Measurements from ENCODE around the gene UBA7.

UBA7 gene

DNA sequence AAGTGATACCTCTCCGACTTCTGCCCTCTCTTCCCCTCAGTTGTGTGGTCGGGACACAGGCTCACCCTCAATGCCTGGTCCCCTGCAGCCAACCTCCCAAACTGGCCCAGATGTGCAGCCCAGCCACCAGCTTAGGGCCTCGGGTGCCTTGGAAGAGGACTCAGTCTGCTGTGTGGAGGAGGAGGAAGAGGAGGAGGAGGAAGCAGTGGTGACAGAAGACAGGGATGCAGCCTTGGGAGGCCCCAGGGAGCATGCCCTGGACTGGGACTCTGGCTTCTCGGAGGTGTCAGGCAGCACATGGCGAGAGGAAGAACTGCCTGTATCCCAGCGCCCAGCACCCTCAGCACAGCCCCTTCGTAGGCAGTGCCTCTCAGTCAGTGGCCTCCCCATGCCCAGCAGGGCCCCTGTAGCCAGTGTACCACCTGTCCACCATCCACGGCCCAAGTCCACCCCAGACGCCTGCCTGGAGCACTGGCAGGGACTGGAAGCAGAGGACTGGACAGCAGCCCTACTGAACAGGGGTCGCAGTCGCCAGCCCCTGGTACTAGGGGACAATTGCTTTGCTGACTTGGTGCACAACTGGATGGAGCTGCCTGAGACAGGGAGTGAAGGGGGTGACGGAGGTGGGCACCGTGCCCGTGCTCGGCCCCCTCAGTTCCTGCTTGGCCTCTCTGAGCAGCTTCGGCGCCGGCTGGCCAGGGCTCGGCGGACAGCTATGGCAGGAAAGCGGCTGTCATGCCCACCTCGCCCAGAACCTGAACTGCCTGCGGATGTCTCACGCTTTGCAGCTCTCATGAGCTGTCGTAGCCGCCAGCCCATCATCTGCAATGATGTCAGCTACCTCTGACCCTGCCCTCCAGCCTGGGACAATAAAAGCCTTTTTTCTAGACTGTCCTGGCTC, 9.4 kb downstream of the UBA7 start:
- TF ChIP-seq, protein P1, sequence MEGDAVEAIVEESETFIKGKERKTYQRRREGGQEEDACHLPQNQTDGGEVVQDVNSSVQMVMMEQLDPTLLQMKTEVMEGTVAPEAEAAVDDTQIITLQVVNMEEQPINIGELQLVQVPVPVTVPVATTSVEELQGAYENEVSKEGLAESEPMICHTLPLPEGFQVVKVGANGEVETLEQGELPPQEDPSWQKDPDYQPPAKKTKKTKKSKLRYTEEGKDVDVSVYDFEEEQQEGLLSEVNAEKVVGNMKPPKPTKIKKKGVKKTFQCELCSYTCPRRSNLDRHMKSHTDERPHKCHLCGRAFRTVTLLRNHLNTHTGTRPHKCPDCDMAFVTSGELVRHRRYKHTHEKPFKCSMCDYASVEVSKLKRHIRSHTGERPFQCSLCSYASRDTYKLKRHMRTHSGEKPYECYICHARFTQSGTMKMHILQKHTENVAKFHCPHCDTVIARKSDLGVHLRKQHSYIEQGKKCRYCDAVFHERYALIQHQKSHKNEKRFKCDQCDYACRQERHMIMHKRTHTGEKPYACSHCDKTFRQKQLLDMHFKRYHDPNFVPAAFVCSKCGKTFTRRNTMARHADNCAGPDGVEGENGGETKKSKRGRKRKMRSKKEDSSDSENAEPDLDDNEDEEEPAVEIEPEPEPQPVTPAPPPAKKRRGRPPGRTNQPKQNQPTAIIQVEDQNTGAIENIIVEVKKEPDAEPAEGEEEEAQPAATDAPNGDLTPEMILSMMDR (IDR thresholded peaks at IDR 0.05): no peak
- no peak for TF ChIP-seq ZFX (IDR thresholded peaks at IDR 0.05; ENCODE audit: borderline replicate concordance)
- no peak overlapping the region for H3K27ac ChIP-seq

DNA sequence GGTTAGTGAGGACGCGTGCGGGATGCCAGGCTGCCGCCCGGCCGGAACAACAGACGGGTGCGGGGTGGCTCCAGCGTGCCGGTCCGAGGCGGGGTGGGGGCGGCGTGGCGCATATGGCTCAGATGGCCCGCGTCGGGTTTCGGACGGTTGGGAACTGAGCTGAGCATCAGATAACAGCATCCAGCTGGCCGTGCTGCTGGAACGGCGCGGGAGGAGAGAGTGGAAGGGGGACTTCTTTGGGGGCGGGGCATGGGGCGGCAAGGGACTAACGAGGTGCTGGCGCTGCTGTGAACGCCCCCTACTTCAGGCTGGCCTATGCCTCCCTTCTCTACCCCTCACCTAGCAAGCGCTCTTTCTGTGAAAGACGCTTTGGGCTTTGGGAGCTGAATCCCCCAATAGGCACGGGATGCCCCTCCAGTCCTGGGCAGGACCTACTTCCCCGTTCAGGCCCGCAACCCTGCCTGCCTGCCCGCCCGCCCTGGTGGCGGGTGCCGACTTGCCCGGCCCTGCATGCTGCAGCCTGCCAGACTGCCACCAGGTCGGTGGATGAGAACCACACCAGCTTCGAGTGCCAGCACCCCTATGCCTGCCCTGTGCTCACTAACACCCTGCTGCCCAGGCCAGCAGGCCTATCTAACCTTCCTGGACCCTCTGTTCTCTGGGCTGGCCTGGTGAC, 10.2 kb downstream of the UBA7 start:
- TF ChIP-seq, protein P1 (IDR thresholded peaks at IDR 0.05): no peak
- no peak for TF ChIP-seq ZFX (IDR thresholded peaks at IDR 0.05; ENCODE audit: borderline replicate concordance)

DNA sequence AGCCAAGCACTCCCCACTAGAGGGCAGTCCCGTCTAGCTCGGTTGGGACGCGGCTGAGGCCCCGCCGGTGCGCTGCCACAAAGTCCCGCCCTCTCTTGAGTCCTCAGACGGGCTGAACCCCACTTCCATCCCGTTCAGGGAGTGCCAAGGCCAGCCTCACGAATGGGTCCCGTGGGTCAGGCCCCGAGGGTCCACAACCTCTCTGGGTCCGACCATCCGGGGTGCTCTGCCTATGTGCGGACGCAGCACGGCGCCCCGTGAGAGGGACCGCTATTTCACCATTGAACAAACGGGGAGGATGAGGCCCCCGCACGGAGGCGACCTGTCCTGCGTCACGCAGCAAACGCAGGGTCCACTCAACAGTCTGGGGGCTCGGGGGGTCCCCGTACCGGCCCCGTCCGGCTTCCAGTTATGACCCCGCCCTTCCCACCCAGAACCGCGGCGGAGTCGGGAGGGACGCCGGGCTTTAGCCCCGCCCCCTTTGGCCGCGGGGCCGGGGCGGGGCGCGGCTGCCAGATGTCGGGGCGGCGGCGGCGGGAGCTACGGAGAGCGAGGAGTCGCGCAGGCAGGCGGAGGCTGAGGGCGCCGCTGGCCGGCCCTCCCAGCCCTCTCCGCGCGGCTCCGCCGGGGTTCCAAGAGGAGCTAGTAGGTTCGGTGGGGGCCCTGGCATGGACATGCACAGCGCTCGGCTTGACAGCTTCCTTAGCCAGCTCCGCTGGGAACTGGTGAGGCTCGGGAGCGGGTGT, 10.9 kb downstream of the UBA7 start, which contains the start of gene INKA1:
TSS of gene INKA1 (plus strand) at position 543 of the 746 bp plus-strand sequence. CDS start at position 675, 132 bp downstream.
- no peak within 1 kb of the TSS for H3K27ac ChIP-seq
- TF ChIP-seq, protein P1 (IDR thresholded peaks at IDR 0.05): peak; percentile 93
- TF ChIP-seq ZFX (IDR thresholded peaks at IDR 0.05; ENCODE audit: borderline replicate concordance): no peak

More for the DNA sequence above, 10.2 kb downstream of the UBA7 start:
- H3K27ac ChIP-seq: no peak overlapping the region

DNA sequence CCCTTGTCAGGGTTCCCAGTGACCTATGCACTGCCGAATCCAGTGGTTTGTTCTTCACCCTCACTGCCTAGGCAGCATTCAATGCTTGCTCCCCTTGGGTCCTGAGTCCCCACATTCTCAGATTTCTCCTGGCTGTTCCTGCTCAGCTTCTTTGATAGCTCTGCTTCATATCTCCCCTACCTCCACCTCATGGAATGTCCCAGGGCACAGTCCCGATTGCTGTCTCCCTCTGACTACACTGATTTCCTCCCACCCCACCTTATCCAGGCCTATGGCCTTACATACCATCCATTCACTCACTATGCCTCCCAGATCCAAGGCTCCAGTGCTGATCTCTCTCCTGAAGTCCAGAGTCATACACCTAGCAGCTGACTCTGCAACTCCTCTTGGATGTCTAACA, 12.6 kb downstream of the UBA7 start:
- no peak overlapping the region for H3K27ac ChIP-seq
- TF ChIP-seq ZFX (IDR thresholded peaks at IDR 0.05; ENCODE audit: borderline replicate concordance): no peak
- TF ChIP-seq, protein P1 (IDR thresholded peaks at IDR 0.05): no peak

DNA sequence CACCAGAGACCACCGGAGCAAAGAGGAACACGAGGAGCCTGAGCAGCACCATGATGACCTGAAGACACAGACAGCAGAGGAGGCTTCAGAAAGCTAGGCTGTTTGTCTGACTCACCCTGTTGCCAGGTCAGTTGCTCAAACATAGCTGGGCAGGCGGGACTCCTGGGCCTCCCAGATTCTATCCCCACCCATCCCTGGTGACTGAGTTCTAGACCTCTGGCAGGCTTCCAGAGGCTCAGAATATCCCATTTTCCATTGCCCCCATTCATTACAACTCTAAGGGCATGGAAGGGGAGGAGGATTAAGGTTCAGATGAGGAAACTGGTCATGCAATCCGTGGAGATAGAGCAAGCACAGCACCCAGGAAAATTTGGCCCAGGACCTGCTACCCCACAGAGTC, 14.0 kb downstream of the UBA7 start, which contains the start of gene CDHR4:
TSS of gene CDHR4 (minus strand) at position 113 of the 400 bp plus-strand sequence. CDS start at position 52, 61 bp downstream.
- TF ChIP-seq ZFX (IDR thresholded peaks at IDR 0.05; ENCODE audit: borderline replicate concordance): no peak
- TF ChIP-seq, protein P1 (IDR thresholded peaks at IDR 0.05): no peak

DNA sequence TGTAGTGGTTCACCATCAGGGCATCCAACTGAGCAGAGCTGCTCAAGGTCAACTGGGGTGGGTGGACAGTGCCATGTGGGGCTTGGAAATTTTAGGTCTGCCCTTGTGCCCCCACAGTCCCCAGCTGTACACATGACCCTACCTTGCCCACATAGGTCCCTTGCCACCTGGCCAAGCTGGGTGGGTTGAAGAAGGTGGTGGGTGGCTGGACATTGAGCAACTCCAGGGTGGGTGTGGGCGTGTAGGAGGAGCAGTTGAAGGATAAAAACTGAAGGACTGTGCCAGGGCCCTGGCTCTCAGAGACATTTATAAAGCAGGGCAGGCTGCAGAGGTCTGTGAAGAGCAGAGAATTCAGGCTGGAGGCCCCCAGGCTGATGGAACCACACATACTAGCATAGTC, 14.6 kb downstream of the UBA7 start:
- TF ChIP-seq, protein P1 (IDR thresholded peaks at IDR 0.05): no peak
- TF ChIP-seq ZFX (IDR thresholded peaks at IDR 0.05; ENCODE audit: borderline replicate concordance): no peak
- H3K27ac ChIP-seq: no peak overlapping the region

More for the DNA sequence above, 14.0 kb downstream of the UBA7 start, which contains the start of gene CDHR4:
- H3K27ac ChIP-seq: no peak within 1 kb of the TSS
